ENCODE measurements around the gene KIFC1.

GRCh38 chr6:33430334-33430733, 38.7 kb downstream of the KIFC1 start:
- TF ChIP-seq POLR2AphosphoS5 (IDR thresholded peaks at IDR 0.05) (no peak), CTCF (IDR thresholded peaks at IDR 0.05) (no peak), EP300 (IDR thresholded peaks at IDR 0.05) (no peak), POLR2A (IDR thresholded peaks at IDR 0.05) (no peak)
